Neural crest cell (in vitro differentiated cells): ENCODE measurements around the gene MEX3C. TPM values are rescaled to one million over a fixed set of nuclear protein-coding genes. Genes with fewer than 3 reads are reported as not detected.

Source experiments
- DNase-seq: peaks from one replicate; pipeline ENCODE4 v3.0.0; 2021; ENCODE audit warnings: low read depth, mixed read lengths, low spot score
- H3K27ac Mint-ChIP-seq: one replicate; pipeline ENCODE4 v1.8.0; 2021; ENCODE audit warnings: mild to moderate bottlenecking, mixed read lengths; ENCODE audit not compliant: unreplicated experiment
- H3K27me3 Mint-ChIP-seq: 2 replicates; pipeline ENCODE4 v1.8.0; 2021; ENCODE audit warnings: low read depth, mild to moderate bottlenecking, mixed read lengths
- H3K36me3 Mint-ChIP-seq: 2 replicates; pipeline ENCODE4 v1.8.0; 2021; ENCODE audit warnings: low read depth, mild to moderate bottlenecking, mixed read lengths
- H3K4me1 Mint-ChIP-seq: 2 replicates; pipeline ENCODE4 v1.8.0; 2021; ENCODE audit warnings: mixed read lengths
- H3K4me3 Mint-ChIP-seq: one replicate; pipeline ENCODE4 v1.8.0; 2021; ENCODE audit warnings: mild to moderate bottlenecking, mixed read lengths
- H3K9me3 Mint-ChIP-seq: 2 replicates; pipeline ENCODE4 v1.8.0; 2021; ENCODE audit warnings: mixed read lengths
- CTCF ChIP-seq: fragments of 200-600 bp; sonication (generic); conservative IDR thresholded peaks from 2 replicates; pipeline ENCODE4 v1.5.0; 2021; ENCODE audit warnings: antibody characterized with exemption, mild to moderate bottlenecking
- total RNA-seq: library from RNA; stranded (reverse); gene quantifications from 2 replicates; pipeline ENCODE4 v1.2.1, GENCODE V29; 2021

Gene MEX3C
- total RNA-seq, 1 donor from 2014 or later = 70.7 TPM

DNA sequence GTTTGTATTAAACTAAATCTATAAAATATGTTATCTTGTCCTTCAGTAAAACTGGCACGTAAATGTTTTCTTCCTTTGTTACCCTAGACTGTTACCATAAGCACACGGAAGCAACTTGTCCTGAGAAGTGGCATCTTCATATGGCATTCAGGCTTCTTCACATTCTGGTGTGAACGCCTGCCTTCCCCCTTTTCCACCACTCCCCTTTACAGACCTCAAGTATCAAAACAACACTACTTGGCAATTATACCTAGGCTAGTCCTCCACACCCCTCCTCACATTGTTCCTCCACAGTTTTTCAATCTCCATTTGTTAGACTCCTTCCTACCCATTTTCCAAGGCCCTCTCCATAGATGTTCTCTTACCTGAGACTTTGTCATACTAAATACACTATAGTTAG is 2.9 kb downstream of the MEX3C start:
- no peaks in the 10 kb centered on the region for H3K9me3 Mint-ChIP-seq
- H3K27ac Mint-ChIP-seq = peak overlapping the region; percentile 86
- H3K4me1 Mint-ChIP-seq = peaks cover 46% of the 10 kb centered on the region
- H3K27me3 Mint-ChIP-seq = no peaks in the 10 kb centered on the region
- no peak for DNase-seq
- no peaks in the 10 kb centered on the region for H3K36me3 Mint-ChIP-seq
- no peak for TF ChIP-seq CTCF
- H3K4me3 Mint-ChIP-seq = peak overlapping the region; percentile 92

- H3K36me3 Mint-ChIP-seq = no peaks in the 10 kb centered on the region
- peaks cover 42% of the 10 kb centered on the region for H3K4me1 Mint-ChIP-seq
- H3K27me3 Mint-ChIP-seq = no peaks in the 10 kb centered on the region
- DNase-seq = no peak
- no peak overlapping the region for H3K27ac Mint-ChIP-seq
- no peak for TF ChIP-seq CTCF
- H3K4me3 Mint-ChIP-seq = peak overlapping the region; percentile 92
- H3K9me3 Mint-ChIP-seq = no peaks in the 10 kb centered on the region
These were observed 3.7 kb downstream of the MEX3C start for GRCh38 chr18:51193621-51194287.

DNA sequence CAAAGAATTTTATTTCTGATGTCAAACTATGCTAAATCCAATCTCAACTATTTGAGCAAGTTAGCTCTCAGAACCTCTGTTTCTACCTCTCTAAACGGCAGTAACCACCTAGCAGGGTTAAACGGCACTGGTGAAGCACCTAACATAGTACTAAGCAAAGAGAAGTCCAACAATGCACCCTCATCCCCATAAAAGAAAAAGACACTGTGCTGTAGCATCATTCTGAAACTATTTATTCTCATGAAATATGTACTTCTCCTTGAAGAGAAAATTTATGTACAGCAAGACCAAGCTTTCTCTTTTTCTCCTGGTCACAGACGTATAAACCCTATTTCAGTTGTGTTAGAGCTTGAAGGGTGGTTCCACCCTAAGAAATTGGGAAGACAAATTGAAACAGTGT is 4.8 kb downstream of the MEX3C start:
- Mint-ChIP-seq H3K27ac (no peak overlapping the region), H3K36me3 (no peaks in the 10 kb centered on the region), H3K4me1 (peaks cover 42% of the 10 kb centered on the region), H3K27me3 (no peaks in the 10 kb centered on the region), H3K4me3 (peak overlapping the region; percentile 50), H3K9me3 (no peaks in the 10 kb centered on the region)
- TF ChIP-seq CTCF = no peak
- no peak for DNase-seq

DNA sequence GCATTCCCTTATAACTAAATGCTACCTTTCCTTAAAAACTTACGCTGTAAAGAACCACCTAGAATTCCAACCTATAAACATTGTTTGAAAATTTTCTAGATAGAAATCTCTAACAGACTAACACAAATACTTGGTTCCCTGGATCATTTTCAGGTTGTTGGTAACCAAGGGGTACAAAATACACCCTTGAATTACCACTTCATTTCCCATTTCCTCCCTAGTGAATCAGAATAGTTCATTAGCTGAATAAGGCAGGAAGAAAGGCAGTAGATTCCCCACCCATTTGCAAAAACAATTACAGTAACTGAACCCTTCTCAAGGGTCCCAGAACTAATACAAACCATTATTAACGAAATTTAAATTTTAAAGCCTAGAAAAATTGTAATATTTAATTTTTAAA is 5.5 kb downstream of the MEX3C start:
- no peaks in the 10 kb centered on the region for H3K27me3 Mint-ChIP-seq
- TF ChIP-seq CTCF = no peak
- peaks cover 49% of the 10 kb centered on the region for H3K4me1 Mint-ChIP-seq
- peak overlapping the region; percentile 62 for H3K4me3 Mint-ChIP-seq
- no peak for DNase-seq
- no peak overlapping the region for H3K27ac Mint-ChIP-seq
- no peaks in the 10 kb centered on the region for H3K36me3 Mint-ChIP-seq
- H3K9me3 Mint-ChIP-seq = no peaks in the 10 kb centered on the region

DNA sequence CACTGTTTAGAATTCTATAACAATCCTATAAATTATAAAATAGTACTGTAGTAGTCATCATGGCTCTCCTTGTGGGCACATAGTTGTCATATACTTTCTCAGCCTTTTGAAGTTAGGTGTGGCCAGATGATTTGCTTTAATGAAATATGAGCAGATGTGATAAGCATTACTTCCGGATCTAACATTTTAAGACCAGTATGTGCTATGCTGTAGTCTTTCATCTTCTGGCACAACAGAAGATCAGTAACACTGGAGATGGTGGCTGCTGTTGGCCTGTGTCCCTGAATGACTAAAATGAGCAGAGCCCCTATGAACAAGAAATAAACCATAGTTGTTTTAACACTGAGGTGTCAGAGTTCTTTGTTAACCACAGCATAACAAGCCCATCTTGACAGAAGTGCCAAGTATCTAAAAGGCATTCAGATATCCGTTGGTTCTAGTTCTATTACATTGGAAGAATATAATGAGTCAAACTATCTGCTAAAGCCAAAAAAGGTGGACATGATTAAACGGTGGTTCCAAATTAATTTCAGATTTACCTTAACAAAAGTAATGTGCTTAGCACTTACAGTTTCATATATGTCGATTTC is 6.3 kb downstream of the MEX3C start:
- Mint-ChIP-seq H3K4me1 (peaks cover 57% of the 10 kb centered on the region), H3K4me3 (peak overlapping the region; percentile 11), H3K9me3 (no peaks in the 10 kb centered on the region), H3K36me3 (no peaks in the 10 kb centered on the region), H3K27ac (no peak overlapping the region), H3K27me3 (no peaks in the 10 kb centered on the region)
- no peak for DNase-seq
- TF ChIP-seq CTCF = no peak
